ENCODE data around the gene ATP6V0E1.
"Not testable (repeated sequence)": the region's sequence is repeated elsewhere in the genome, so short reads cannot be mapped to it uniquely, and the experiment has no call there.

ATP6V0E1 gene

GRCh38 chr5:173041881-173042762 lies 58.6 kb downstream of the ATP6V0E1 start:
- no peak for DNase-seq

GRCh38 chr5:173042763-173043107 lies 59.2 kb downstream of the ATP6V0E1 start:
- no peak for DNase-seq

- no peak for DNase-seq
These were observed 61.9 kb downstream of the ATP6V0E1 start for GRCh38 chr5:173045474-173045873.

- DNase-seq: not testable (repeated sequence)
These were observed 63.7 kb downstream of the ATP6V0E1 start for GRCh38 chr5:173047096-173047837.

GRCh38 chr5:173047838-173048105 lies 64.2 kb downstream of the ATP6V0E1 start:
- no peak for DNase-seq

- no peak for DNase-seq
These were observed 67.2 kb downstream of the ATP6V0E1 start for GRCh38 chr5:173050791-173051190.

- no peak for DNase-seq
These were observed 68.2 kb downstream of the ATP6V0E1 start for GRCh38 chr5:173051746-173052145.

GRCh38 chr5:173053041-173053440 lies 69.5 kb downstream of the ATP6V0E1 start:
- no peak for DNase-seq

GRCh38 chr5:173055042-173055721 lies 71.6 kb downstream of the ATP6V0E1 start:
- peak; percentile 48 for DNase-seq

GRCh38 chr5:173055722-173055982 lies 72.1 kb downstream of the ATP6V0E1 start:
- peak; percentile 55 for DNase-seq

- peak; percentile 99 for DNase-seq
These were observed 72.6 kb downstream of the ATP6V0E1 start, which contains the start of gene CREBRF for GRCh38 chr5:173055983-173056782. TSS of gene CREBRF (plus strand) at chr5:173056352. CDS start at chr5:173080776, 24,424 bp downstream.

- peak; percentile 94 for DNase-seq
These were observed 73.2 kb downstream of the ATP6V0E1 start for GRCh38 chr5:173056783-173057061.

GRCh38 chr5:173057062-173057924 lies 73.7 kb downstream of the ATP6V0E1 start:
- DNase-seq: peak; percentile 99

GRCh38 chr5:173062141-173062540 lies 78.6 kb downstream of the ATP6V0E1 start:
- no peak for DNase-seq

GRCh38 chr5:173065155-173065554 lies 81.6 kb downstream of the ATP6V0E1 start:
- DNase-seq: no peak

GRCh38 chr5:173069671-173070070 lies 86.1 kb downstream of the ATP6V0E1 start:
- DNase-seq: no peak

GRCh38 chr5:173075137-173075843 lies 91.7 kb downstream of the ATP6V0E1 start:
- no peak for DNase-seq

- no peak for DNase-seq
These were observed 92.4 kb downstream of the ATP6V0E1 start for GRCh38 chr5:173075970-173076369.

- not testable (repeated sequence) for DNase-seq
These were observed 92.9 kb downstream of the ATP6V0E1 start for GRCh38 chr5:173076471-173076870.

GRCh38 chr5:173078878-173079277 lies 95.3 kb downstream of the ATP6V0E1 start:
- no peak for DNase-seq

All from DMS53 (cell line).